Neural cell (in vitro differentiated cells): ENCODE measurements around the gene TRAPPC3. TPM values are rescaled to one million over a fixed set of nuclear protein-coding genes. Genes with fewer than 3 reads are reported as not detected.

Experiments used
- H2AFZ ChIP-seq: fragments of 200-600, 300-800 bp; sonication (generic), shearing (Covaris generic); 2 replicates; pipeline ENCODE4 v1.6.0; 2014; ENCODE audit warnings: low read depth, mild to moderate bottlenecking, antibody characterized with exemption, low read length, moderate library complexity
- H3F3A ChIP-seq: fragments of 200-600 bp; shearing (Covaris generic); 2 replicates; pipeline ENCODE4 v1.6.1; 2016; ENCODE audit warnings: mild to moderate bottlenecking, moderate library complexity, mixed read lengths, antibody characterized with exemption, low read length; ENCODE audit not compliant: insufficient read depth, poor library complexity, severe bottlenecking
- H3K27ac ChIP-seq: fragments of 200-600, 300-800 bp; sonication (generic), shearing (Covaris generic); 2 replicates; pipeline ENCODE4 v1.5.1; 2014; ENCODE audit warnings: mild to moderate bottlenecking, low read length, moderate library complexity
- H3K27me3 ChIP-seq: fragments of 300-800, 200-600 bp; sonication (generic), shearing (Covaris generic); 2 replicates; pipeline ENCODE4 v1.6.0; 2014; ENCODE audit warnings: mild to moderate bottlenecking, low read depth, low read length, moderate library complexity; ENCODE audit not compliant: insufficient read depth
- H3K36me3 ChIP-seq: fragments of 300-800, 200-600 bp; sonication (generic), shearing (Covaris generic); 2 replicates; pipeline ENCODE4 v1.5.1; 2014; ENCODE audit warnings: mild to moderate bottlenecking, antibody characterized with exemption, low read length, moderate library complexity; ENCODE audit not compliant: insufficient read depth
- H3K4me2 ChIP-seq: fragments of 300-800, 200-600 bp; sonication (generic), shearing (Covaris generic); 2 replicates; pipeline ENCODE4 v1.6.0; 2014; ENCODE audit warnings: mild to moderate bottlenecking, low read length
- H3K4me3 ChIP-seq: fragments of 300-800, 200-600 bp; sonication (generic), shearing (Covaris generic); 2 replicates; pipeline ENCODE4 v1.5.1; 2014; ENCODE audit warnings: mild to moderate bottlenecking, low read length, moderate library complexity
- H3K79me2 ChIP-seq: fragments of 200-600 bp; shearing (Covaris generic); replicated peaks from 2 replicates; pipeline ENCODE4 v1.6.0; 2014; ENCODE audit warnings: mild to moderate bottlenecking, low read length, moderate library complexity; ENCODE audit not compliant: insufficient read depth
- H3K9ac ChIP-seq: fragments of 300-800, 200-600 bp; sonication (generic), shearing (Covaris generic); 2 replicates; pipeline ENCODE4 v1.6.1; 2016; ENCODE audit warnings: mild to moderate bottlenecking, low read length, mixed read lengths
- H3K9me2 ChIP-seq: fragments of 200-600 bp; shearing (Covaris generic); 2 replicates; pipeline ENCODE4 v1.6.1; 2016; ENCODE audit warnings: mild to moderate bottlenecking, low read length, mixed read lengths; ENCODE audit not compliant: insufficient read depth
- H3K9me3 ChIP-seq: fragments of 200-600, 300-800 bp; sonication (generic), shearing (Covaris generic); 2 replicates; pipeline ENCODE4 v1.6.1; 2016; ENCODE audit warnings: mild to moderate bottlenecking, mixed run types, low read length, moderate library complexity, mixed read lengths
- H4K20me1 ChIP-seq: fragments of 200-600 bp; shearing (Covaris generic); 2 replicates; pipeline ENCODE4 v1.6.1; 2016; ENCODE audit warnings: mild to moderate bottlenecking, mixed run types; ENCODE audit not compliant: insufficient read depth
- CTCF ChIP-seq: fragments of 450-650 bp; IDR thresholded peaks from 2 replicates; pipeline ENCODE4 v1.5.1; 2014; ENCODE audit warnings: antibody characterized with exemption, mild to moderate bottlenecking, moderate library complexity; ENCODE audit not compliant: poor library complexity, severe bottlenecking
- EP300 ChIP-seq: fragments of 450-650 bp; conservative IDR thresholded peaks from 2 replicates; pipeline ENCODE4 v1.6.1; 2014; ENCODE audit warnings: antibody characterized with exemption, mild to moderate bottlenecking, moderate library complexity; ENCODE audit not compliant: poor library complexity, severe bottlenecking
- EZH2 ChIP-seq: fragments of 200-600, 300-800 bp; shearing (Covaris generic), sonication (generic); IDR thresholded peaks from 2 replicates; pipeline ENCODE4 v1.6.1; 2014; ENCODE audit warnings: antibody characterized with exemption, low read length, borderline replicate concordance, mild to moderate bottlenecking; ENCODE audit not compliant: insufficient read depth, poor library complexity, severe bottlenecking
- MXI1 ChIP-seq: fragments of 450-650 bp; conservative IDR thresholded peaks from 2 replicates; pipeline ENCODE4 v1.6.1; 2014; ENCODE audit warnings: antibody characterized with exemption, mild to moderate bottlenecking; ENCODE audit not compliant: poor library complexity, severe bottlenecking
- POLR2AphosphoS5 ChIP-seq: IDR thresholded peaks from 2 replicates; pipeline ENCODE4 v1.6.1; 2012
- RAD21 ChIP-seq: fragments of 450-650 bp; conservative IDR thresholded peaks from 2 replicates; pipeline ENCODE4 v1.6.1; 2014; ENCODE audit warnings: antibody characterized with exemption, mild to moderate bottlenecking, moderate library complexity
- REST ChIP-seq: IDR thresholded peaks from 2 replicates; pipeline ENCODE4 v1.6.1; 2012; ENCODE audit warnings: borderline replicate concordance
- SMC3 ChIP-seq: fragments of 450-650 bp; conservative IDR thresholded peaks from 2 replicates; pipeline ENCODE4 v1.6.1; 2014; ENCODE audit warnings: antibody characterized with exemption, mild to moderate bottlenecking, moderate library complexity; ENCODE audit not compliant: poor library complexity
- TAF1 ChIP-seq: IDR thresholded peaks from 2 replicates; pipeline ENCODE4 v1.6.1; 2012; ENCODE audit warnings: low read depth
- polyA plus RNA-seq: library from polyadenylated mRNA; depleted of rRNA; stranded (reverse); fragments of >200 nt; gene quantifications from 2 replicates; pipeline ENCODE4 v1.2.3, GENCODE V29; 2014

The TRAPPC3 gene
- polyA plus RNA-seq, 1 donor from 2014 or later: 278 TPM

GRCh38 chr1:36123356-36123755 is 25.9 kb downstream of the TRAPPC3 start:
- peaks cover 45% of the 10 kb centered on the region for H3K27me3 ChIP-seq
- TF ChIP-seq MXI1 (no peak), CTCF (no peak), TAF1 (no peak), RAD21 (no peak), POLR2AphosphoS5 (no peak), EZH2 (no peak), SMC3 (no peak)

GRCh38 chr1:36122062-36123030 is 26.9 kb downstream of the TRAPPC3 start:
- Histone ChIP-seq H3K9me3 (no peaks in the 10 kb centered on the region), H3K27me3 (peaks cover 45% of the 10 kb centered on the region), H3K27ac (no peak overlapping the region), H3K4me2 (no peak overlapping the region), H3K36me3 (no peaks in the 10 kb centered on the region), H3K4me3 (no peak overlapping the region), H3K9ac (no peak overlapping the region), H2AFZ (no peak overlapping the region), H3K79me2 (no peaks in the 10 kb centered on the region), H3K9me2 (no peaks in the 10 kb centered on the region), H3F3A (no peaks in the 10 kb centered on the region), H4K20me1 (no peaks in the 10 kb centered on the region)
- no peak for TF ChIP-seq REST
- TF ChIP-seq POLR2AphosphoS5: no peak
- TF ChIP-seq EP300: no peak

More at GRCh38 chr1:36123356-36123755, 25.9 kb downstream of the TRAPPC3 start:
- Histone ChIP-seq H3K79me2 (no peaks in the 10 kb centered on the region), H2AFZ (no peak overlapping the region), H3K9me2 (no peaks in the 10 kb centered on the region), H3K27ac (no peak overlapping the region), H3K9me3 (no peaks in the 10 kb centered on the region), H3F3A (no peaks in the 10 kb centered on the region), H3K36me3 (no peaks in the 10 kb centered on the region), H3K4me2 (no peak overlapping the region), H3K4me3 (no peak overlapping the region), H4K20me1 (no peaks in the 10 kb centered on the region), H3K9ac (no peak overlapping the region)
